ENCODE measurements around the gene OR7D2.

DNA sequence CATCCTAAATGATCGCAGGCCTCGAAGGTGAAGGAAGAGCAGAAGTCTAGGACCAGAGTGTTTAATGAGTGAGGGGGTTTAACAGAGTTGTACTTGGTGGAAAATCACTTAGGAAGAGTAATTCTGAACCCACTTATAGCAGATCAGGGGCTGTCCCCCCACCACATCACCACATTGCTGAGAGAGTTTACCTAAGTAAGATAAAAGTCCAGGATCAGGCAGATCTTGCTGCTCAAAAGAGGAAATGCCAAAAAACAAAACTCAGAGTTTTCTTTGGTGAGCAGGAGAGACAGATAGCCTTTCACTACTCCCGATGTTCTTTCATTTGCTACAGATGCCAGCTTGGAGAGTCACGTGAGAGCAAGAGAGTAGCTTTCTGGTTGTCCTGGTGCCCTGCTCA, 23.2 kb upstream of the OR7D2 start:
- TF ChIP-seq POLR2A (IDR thresholded peaks at IDR 0.05): no peak
- TF ChIP-seq, protein P1, sequence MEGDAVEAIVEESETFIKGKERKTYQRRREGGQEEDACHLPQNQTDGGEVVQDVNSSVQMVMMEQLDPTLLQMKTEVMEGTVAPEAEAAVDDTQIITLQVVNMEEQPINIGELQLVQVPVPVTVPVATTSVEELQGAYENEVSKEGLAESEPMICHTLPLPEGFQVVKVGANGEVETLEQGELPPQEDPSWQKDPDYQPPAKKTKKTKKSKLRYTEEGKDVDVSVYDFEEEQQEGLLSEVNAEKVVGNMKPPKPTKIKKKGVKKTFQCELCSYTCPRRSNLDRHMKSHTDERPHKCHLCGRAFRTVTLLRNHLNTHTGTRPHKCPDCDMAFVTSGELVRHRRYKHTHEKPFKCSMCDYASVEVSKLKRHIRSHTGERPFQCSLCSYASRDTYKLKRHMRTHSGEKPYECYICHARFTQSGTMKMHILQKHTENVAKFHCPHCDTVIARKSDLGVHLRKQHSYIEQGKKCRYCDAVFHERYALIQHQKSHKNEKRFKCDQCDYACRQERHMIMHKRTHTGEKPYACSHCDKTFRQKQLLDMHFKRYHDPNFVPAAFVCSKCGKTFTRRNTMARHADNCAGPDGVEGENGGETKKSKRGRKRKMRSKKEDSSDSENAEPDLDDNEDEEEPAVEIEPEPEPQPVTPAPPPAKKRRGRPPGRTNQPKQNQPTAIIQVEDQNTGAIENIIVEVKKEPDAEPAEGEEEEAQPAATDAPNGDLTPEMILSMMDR (IDR thresholded peaks at IDR 0.05): no peak
- no peak for TF ChIP-seq POLR2AphosphoS5 (IDR thresholded peaks at IDR 0.05)

All from gastroesophageal sphincter (tissue), 3 donors.